ENCODE results near the gene WDR3.

- TF ChIP-seq CTCF (IDR thresholded peaks at IDR 0.05 in 4 of 5, conservative IDR thresholded peaks at IDR 0.05 in 1 of 5) (peak in 2 of 5 experiments; percentile 26 to 45), POLR2A (IDR thresholded peaks at IDR 0.05) (no peak)
These were observed 37.9 kb downstream of the WDR3 start for GRCh38 chr1:117967477-117967876.

All from gastrocnemius medialis (tissue), 4 donors.